Endothelial cell (in vitro differentiated cells): Measurements from ENCODE around the gene SEZ6. TPM values are rescaled to one million over a fixed set of nuclear protein-coding genes. Genes with fewer than 3 reads are reported as not detected.

ENCODE experiments used
- DNase-seq: peaks from one replicate; pipeline ENCODE4 v3.0.0; 2021; ENCODE audit warnings: low spot score
- H3K27ac Mint-ChIP-seq: one replicate; pipeline ENCODE4 v1.8.0; 2021; ENCODE audit warnings: mixed read lengths, inconsistent platforms; ENCODE audit not compliant: unreplicated experiment
- H3K27me3 Mint-ChIP-seq: one replicate; pipeline ENCODE4 v1.8.0; 2021; ENCODE audit warnings: mild to moderate bottlenecking, moderate library complexity, mixed read lengths, inconsistent platforms; ENCODE audit not compliant: unreplicated experiment
- H3K36me3 Mint-ChIP-seq: one replicate; pipeline ENCODE4 v1.8.0; 2021; ENCODE audit warnings: mild to moderate bottlenecking, low read depth, mixed read lengths, inconsistent platforms; ENCODE audit not compliant: unreplicated experiment
- H3K4me1 Mint-ChIP-seq: one replicate; pipeline ENCODE4 v1.8.0; 2021; ENCODE audit warnings: mild to moderate bottlenecking, mixed read lengths, inconsistent platforms; ENCODE audit not compliant: unreplicated experiment
- H3K4me3 Mint-ChIP-seq: one replicate; pipeline ENCODE4 v1.8.0; 2021; ENCODE audit warnings: mild to moderate bottlenecking, mixed read lengths, inconsistent platforms; ENCODE audit not compliant: unreplicated experiment
- H3K9me3 Mint-ChIP-seq: one replicate; pipeline ENCODE4 v1.8.0; 2021; ENCODE audit warnings: mixed read lengths, inconsistent platforms; ENCODE audit not compliant: unreplicated experiment
- CTCF ChIP-seq: fragments of 200-600 bp; sonication (generic); IDR thresholded peaks from one replicate; pipeline ENCODE4 v1.5.0; 2021; ENCODE audit warnings: antibody characterized with exemption; ENCODE audit not compliant: unreplicated experiment
- total RNA-seq: library from RNA; stranded (reverse); fragmentation: NEBNext Ultra II Directional; extraction: Animal tissue kit (Norgen Biotek cat#: 25700); gene quantifications from one replicate; pipeline ENCODE4 v1.2.1, GENCODE V29; 2021; ENCODE audit not compliant: unreplicated experiment

SEZ6 gene
- total RNA-seq, 1 donor from 2014 or later: 0.10 TPM

- Mint-ChIP-seq H3K27me3 (no peaks in the 10 kb centered on the region), H3K36me3 (peaks cover 52% of the 10 kb centered on the region), H3K4me1 (no peaks in the 10 kb centered on the region), H3K27ac (no peak overlapping the region), H3K9me3 (no peaks in the 10 kb centered on the region), H3K4me3 (no peak overlapping the region)
- DNase-seq: no peak
- no peak for TF ChIP-seq CTCF
These were observed 85.6 kb downstream of the SEZ6 start for GRCh38 chr17:28920201-28920600.

GRCh38 chr17:28918295-28918694, 87.5 kb downstream of the SEZ6 start:
- H3K36me3 Mint-ChIP-seq: peaks cover 53% of the 10 kb centered on the region

GRCh38 chr17:28917465-28917864, 88.4 kb downstream of the SEZ6 start:
- H3K27ac Mint-ChIP-seq: no peak overlapping the region
- H3K36me3 Mint-ChIP-seq: peaks cover 55% of the 10 kb centered on the region
- H3K9me3 Mint-ChIP-seq: no peaks in the 10 kb centered on the region
- H3K4me1 Mint-ChIP-seq: no peaks in the 10 kb centered on the region
- no peak for TF ChIP-seq CTCF
- no peak overlapping the region for H3K4me3 Mint-ChIP-seq
- no peak for DNase-seq
- peaks cover 2% of the 10 kb centered on the region for H3K27me3 Mint-ChIP-seq

More at GRCh38 chr17:28918295-28918694, 87.5 kb downstream of the SEZ6 start:
- Mint-ChIP-seq H3K4me3 (peak overlapping the region; percentile 14), H3K27me3 (peaks cover 2% of the 10 kb centered on the region), H3K27ac (no peak overlapping the region), H3K9me3 (no peaks in the 10 kb centered on the region), H3K4me1 (no peaks in the 10 kb centered on the region)
- no peak for DNase-seq
- no peak for TF ChIP-seq CTCF

- Mint-ChIP-seq H3K36me3 (peaks cover 59% of the 10 kb centered on the region), H3K4me1 (no peaks in the 10 kb centered on the region), H3K4me3 (no peak overlapping the region), H3K27me3 (peaks cover 2% of the 10 kb centered on the region), H3K27ac (peak overlapping the region; percentile 57), H3K9me3 (no peaks in the 10 kb centered on the region)
- DNase-seq: no peak
- no peak for TF ChIP-seq CTCF
These were observed 88.8 kb downstream of the SEZ6 start for GRCh38 chr17:28917029-28917428.

GRCh38 chr17:28916302-28916934, 89.4 kb downstream of the SEZ6 start:
- H3K4me1 Mint-ChIP-seq: no peaks in the 10 kb centered on the region
- H3K9me3 Mint-ChIP-seq: no peaks in the 10 kb centered on the region
- H3K27me3 Mint-ChIP-seq: peaks cover 2% of the 10 kb centered on the region
- DNase-seq: peak; percentile 31
- peak overlapping the region; percentile 57 for H3K27ac Mint-ChIP-seq
- peak; percentile 80 for TF ChIP-seq CTCF
- H3K36me3 Mint-ChIP-seq: peaks cover 55% of the 10 kb centered on the region
- peak overlapping the region; percentile 83 for H3K4me3 Mint-ChIP-seq
